NCI-H510A (cell line): ENCODE data around the gene PBLD.
"Not testable (repeated sequence)": the region's sequence is repeated elsewhere in the genome, so short reads cannot be mapped to it uniquely, and the experiment has no call there.

Experiments used
- DNase-seq: peaks from one replicate; lab custom pipeline; 2025; lab: John Stamatoyannopoulos, UW

PBLD gene

DNA sequence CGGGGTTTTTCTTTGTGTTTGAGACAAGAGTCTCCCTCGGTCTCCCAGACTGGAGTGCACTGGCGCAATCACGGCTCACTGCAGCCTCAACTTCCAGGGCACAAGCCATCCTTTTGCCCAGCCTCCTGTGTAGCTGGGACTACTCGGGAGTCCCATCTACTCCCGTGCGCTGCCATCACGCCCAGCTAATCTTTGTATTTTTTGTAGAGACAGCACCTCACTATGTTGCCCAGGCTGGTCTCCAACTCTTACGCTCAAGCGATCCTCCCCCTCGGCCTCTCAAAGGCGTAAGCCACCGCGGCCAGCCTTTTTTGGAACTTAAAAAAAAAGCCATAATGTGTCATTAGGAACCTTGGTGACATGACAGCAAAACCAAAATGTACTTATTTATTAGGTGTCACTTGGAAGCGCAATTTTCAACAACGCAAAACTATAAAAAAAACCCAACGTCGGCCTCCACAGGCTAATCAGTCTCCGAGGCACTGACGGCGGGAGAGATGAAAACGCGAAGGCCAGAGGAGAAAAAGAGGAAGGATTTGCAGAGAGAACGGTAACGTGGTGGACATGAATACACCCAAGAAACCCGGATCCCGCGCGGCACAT lies 1.8 kb downstream of the PBLD start:
- DNase-seq, result peak; percentile 15

DNA sequence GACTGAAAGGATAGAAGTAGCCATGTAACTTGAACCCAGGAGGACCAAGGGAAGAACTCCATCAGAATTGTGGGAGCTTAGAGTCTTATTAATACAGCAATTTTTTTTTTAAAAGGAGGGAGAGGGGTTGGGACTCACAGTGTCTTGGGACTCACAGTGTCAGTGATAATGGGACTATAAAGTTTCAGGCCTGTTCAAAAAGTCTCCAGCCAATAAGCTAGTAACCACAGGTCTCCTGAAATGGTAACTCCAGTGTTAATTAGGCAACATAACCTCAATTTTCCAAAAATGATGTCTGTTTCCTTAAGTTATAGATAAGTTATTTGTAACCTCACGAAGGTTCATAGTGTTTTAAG lies 3.2 kb downstream of the PBLD start:
- DNase-seq, result no peak

DNA sequence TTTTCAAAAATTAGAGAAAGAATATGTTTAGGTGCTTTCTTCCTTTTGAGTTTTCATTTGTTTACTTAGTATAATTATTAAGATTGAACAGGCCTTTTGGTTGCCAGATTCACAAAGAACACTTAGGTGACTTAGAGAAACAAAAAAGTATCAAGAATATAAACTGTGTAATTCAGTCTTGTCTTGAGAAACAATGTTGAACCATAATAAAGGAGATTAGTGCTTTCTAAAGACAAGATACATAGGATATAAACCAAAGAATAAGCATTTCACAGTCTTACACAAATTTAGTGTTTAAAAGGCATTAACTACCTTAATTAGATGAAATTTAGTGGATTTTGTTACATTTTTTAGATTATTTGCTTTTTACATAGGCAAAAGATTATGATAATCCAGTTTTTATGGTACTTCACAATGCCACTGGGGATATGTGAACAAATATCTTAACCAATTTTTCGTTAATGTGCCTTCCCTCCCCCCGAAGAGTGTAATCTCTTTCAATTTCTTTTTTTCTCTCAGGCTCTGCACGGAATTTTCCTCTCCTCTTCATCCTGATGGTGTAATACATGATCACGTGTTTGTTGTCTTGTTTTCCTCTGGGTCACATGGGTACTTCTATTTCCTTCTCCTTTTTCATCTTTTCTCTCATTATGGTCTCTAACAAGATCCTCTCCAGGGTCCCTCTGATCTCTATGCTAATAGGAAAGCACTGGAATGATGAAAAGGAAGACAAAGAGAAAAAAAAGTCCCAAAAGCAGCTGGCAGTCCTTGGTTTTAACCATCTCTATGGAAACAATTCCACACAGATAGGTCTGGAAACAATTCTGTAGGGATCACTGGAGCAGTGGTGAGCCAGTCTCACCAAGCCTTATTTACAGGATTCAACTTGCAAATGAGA lies 4.6 kb downstream of the PBLD start:
- no peak for DNase-seq

DNA sequence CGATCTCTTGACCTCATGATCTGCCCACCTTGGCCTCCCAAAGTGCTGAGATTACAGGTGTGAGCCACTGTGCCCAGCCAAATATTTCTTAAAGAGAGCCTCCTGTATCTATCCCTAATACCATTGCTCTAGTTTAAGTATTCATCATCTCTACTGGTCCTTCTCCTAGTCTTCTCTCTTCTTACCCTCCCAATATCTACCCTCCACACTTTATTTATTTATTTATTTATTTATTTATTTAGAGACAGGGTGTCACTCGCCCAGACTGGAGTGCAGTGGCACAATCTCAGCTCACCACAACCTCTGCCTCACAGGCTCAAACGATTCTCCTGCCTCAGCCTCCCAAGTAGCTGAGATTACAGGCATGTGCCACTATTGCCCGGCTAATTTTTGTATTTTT lies 8.3 kb downstream of the PBLD start:
- DNase-seq, result not testable (repeated sequence)

DNA sequence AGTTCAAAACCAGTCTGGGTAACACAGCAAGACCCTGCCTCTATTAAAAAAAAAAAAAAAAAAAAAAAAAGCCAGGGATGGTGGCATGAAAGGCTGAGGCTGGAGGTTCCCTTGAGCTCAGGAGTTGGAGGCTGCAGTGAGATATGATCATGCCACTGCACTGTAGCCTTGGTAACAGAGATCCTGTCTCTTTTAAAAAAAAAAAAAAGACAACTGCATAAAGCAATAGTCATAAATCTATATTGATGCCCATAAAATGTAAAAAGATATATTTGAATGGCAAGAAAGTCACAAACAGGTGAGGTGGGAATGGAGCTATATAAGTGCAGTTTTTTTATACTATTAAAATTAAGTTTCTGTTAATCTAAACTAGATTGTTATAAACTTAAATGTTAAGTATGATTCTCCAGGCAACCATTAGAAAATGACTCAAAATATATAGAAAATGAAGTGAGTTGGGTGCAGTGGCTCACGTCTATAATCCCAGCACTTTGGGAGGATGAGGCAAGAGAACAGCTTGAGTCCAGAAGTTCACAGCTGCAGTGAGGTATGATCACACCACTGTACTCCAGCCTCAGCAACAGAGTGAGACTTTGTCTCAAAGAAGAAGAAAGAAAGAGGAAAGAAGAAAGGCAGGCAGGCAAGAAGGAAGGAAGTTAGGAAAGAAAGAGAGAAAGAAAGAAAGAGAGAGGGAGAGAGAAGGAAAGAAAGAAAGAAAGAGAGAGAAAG lies 14.2 kb downstream of the PBLD start:
- no peak for DNase-seq

DNA sequence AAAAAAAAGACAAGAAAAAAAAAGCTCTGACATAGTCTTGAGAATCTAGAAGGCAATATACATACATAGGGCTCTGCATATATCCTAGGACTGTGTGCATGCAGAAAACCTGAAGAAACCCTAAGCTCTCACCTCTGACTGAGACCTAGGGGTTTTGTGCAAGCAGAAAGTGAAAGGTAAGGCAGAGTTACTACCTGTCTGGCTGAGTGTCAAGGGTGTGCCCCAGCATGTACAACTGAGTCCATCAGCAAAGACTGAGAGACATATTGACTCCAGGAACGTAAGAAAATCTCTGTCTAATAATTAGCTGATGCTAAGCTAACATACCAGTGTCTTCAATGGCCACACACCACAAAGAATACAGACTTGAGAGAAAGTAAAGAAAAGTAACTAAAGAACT lies 17.1 kb downstream of the PBLD start:
- DNase-seq, result no peak

DNA sequence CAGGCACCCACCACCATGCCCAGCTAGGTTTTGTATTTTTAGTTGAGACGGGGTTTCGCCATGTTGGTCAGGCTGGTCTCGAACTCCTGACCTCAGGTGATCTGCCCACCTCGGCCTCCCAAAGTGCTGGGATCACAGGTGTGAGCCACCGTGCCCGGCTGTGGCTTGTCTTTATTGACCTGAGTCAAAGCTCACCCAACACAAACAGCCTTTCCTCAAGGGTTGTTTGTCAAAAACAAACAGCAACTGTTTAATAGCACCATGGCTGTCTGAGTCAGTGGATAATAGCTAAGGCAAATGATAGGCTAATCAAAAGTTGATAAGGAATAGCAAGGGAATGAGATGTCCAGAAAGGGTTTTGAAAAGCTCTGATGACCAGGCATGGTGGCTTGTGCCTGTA lies 17.8 kb downstream of the PBLD start:
- not testable (repeated sequence) for DNase-seq

DNA sequence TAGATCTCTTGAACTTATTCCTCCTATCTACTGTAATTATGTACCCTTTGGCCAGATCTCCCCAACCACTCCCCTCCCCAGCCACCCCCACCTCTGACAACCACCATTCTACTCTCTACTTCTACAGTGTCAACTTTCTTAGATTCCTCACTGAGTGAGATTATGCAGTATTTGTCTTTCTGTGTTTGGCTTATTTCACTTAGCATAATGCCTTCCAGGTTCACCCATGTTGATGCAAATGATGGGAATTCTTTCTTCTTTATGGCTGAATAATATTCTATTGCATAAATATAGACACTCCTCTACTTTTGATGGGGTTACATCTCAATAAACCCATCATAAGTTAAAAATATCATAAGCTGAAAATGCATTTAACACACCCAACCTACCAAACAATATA lies 22.2 kb downstream of the PBLD start:
- DNase-seq, result no peak

DNA sequence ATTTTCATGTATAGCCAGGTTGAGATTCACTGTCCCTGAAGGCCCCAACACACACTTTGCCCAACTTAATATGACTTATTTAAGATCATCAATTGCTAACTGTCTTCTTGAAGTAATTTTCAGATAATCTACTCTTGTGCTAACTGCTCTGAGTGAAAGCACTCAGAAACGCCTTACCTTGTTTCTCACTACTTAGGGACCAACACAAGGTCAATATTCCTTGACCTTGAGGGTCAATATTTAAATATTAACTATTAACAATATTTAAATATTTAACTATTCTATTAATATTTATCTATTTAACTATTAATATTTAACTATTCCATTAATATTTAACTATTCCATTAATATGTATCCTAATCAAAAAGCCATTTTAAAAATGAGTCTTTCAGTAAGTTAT lies 26.9 kb downstream of the PBLD start:
- no peak for DNase-seq

DNA sequence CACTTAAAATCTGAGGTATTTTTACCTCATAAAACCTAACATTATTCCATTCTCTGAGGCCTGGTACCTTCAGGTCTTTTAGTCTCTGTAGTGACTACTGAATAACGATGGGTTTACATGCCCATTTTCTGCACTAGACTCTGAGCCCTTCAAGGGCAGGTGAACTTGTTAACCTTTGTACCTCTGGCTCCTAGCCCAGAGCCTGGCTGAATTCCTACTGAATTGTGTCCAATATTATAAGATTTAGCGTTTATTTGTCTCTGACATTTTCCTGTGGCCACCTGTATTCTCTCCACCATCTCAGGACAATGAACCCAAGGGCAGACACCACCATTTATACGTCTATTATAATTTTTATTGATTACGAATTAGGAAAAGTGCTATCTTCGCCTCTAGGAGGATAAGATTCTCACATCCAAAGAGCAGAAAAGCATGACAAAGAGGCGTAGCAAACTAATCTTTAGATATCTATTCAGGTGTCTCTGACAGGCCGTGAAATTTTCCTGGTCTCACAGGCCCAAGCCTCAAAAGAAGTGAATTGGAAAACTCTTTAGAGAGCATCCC lies 28.8 kb downstream of the PBLD start:
- no peak for DNase-seq

DNA sequence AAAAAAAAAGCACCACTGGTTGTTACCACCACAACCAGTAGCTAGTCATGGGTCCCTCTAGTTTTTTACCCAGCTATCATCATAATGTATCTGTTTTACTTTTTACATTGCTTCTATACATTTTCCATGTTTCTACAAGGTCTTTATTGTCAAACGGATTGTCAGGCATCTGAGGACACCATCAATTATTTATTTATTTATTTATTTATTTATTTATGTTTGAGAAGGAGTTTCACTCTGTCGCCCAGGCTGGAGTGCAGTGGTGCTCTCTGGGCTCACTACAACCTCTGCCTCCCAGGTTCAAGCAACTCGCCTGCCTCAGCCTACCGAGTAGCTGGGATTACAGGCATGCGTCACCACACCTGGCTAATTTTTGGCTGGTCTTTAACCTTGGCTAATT lies 29.9 kb downstream of the PBLD start:
- DNase-seq, result no peak

DNA sequence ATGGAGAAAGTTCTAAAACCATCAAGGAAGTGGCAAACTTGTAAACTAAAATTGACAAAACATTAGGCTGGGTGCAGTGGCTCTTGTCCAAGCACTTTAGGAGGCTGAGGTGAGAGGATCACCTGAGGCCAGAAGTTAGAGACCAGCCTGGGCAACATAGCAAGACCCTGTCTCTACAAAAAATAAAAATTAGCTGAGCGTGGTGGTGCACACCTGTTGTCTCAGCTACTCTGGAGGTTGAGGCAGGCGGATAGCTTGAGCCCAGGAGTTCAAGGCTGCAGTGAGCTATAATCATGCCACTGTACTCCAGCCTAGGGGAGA lies 30.3 kb downstream of the PBLD start:
- no peak for DNase-seq

DNA sequence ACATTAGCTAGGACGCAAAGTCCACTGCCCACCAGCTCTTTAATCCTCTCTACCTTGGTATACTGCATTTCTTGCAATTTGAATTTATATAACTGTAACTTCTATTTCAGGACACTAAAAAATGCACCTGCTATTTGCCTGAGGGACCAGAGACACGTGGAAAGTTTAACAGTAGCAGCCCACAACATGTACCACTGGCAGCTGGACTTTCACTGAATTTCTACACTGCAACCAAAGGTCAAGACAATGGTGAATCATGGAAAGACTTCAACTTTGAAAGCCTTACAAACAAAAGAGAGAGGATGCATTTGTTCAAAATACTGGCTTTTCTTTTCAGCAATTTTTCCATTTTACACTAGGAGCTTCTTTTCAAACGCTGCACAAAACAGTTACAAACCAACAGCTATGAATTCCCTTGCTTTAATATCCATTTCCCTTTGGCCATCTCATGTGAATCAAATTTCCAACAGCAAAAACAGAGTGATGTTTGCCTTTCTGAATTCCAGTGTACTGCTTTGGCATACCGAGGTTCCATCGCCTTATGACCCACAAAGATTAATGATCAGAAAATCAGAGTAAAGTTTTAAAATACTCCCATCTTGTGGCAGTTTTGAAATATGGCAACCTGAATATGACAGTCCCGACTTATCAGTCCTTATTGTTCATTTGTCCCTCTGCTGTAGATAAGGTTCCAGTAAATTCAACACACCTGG lies 30.8 kb downstream of the PBLD start:
- DNase-seq, result no peak

DNA sequence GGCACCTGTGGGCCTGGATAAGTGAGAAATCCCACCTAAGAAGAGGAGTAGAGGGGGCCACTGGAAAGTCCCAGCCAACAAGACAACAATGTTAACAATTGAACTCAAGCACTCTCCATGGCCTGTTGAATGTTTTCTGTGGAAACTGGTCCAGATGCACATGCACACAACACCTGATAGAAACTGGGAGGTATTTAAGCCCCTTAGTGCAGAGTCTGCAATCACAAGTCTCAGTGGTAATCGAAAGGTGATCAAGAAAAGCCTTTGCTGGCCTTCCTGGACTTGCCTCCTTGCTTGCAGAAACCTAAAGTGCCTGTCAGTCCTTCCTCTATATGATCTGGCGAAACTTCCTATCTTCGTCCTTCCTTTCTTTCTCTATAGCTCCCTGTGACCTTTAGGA lies 31.4 kb downstream of the PBLD start:
- DNase-seq, result no peak

DNA sequence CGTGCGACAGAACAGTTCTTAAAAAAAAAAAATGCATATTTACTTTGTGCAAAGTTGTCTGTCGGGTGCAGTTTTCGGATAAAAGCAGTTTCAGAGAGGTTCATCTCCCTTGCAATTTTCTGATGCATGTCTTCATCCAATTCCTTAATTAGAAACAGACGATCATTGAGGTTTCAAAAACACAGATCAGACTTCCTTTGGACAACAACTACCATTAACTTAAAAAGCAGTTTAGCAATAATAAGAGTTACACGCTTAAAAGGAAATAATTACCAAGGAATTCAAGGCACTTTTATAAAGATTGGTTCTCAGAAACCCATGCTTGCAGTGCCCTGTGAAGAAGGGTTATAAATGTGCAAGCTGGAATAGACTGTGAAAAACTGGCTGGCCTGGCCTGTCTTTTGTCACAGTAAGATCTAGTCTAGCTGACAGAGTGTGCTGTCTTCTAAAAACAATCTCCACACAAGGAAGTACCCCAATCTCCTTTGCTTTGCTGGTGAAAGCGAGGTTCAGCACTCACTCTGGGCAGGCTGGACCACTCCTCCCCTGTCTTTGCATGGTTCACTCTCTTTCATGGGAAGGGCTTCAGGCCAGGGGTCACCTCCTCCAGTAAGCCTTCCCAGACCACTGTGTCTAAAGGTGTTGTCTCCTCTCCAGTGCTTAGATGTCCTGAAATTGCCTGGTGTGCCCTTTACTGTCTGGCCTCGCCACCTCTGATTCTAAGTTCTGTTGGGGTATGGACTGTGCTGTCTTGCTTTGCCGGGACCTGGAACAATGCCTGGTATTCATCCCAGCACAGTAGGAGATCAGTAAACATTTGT lies 35.7 kb downstream of the PBLD start:
- no peak for DNase-seq

DNA sequence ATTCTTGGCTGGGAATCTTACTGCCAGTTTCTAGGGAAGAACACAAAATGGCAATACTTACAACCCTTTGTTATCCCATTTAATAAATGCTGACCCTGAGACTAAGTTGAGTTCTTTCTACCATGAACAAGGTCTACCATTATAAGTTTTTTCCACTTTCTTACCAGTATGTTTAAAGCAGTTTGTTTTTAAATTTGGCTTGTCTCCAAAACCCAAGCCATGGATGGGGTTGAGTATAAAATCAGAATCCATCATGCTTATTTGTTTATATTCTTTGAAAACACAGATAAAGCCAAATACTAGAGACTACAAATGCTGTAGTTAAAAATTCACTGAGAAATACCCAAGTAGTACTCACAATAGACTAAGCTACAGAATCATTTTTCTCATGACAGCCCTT lies 42.0 kb downstream of the PBLD start:
- no peak for DNase-seq

DNA sequence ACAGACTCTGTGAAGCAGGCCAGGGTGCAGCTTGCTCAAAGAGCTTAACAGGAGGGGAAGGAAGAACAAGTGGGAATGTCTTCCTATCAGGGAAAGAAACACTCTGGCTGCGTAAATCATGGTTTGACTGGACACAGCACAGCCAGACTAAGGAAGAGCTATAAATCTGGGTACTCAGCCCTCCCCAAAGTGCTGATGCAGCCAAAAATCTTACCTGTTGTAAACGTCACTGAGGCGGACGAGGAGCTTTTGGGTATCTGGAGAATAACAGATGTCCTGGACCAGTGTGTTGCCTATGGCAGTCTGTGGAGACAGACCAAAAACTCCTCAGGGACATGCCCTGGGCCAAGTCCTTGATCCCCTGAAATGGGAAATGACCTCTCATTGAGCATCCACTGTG lies 44.0 kb downstream of the PBLD start:
- DNase-seq, result no peak

DNA sequence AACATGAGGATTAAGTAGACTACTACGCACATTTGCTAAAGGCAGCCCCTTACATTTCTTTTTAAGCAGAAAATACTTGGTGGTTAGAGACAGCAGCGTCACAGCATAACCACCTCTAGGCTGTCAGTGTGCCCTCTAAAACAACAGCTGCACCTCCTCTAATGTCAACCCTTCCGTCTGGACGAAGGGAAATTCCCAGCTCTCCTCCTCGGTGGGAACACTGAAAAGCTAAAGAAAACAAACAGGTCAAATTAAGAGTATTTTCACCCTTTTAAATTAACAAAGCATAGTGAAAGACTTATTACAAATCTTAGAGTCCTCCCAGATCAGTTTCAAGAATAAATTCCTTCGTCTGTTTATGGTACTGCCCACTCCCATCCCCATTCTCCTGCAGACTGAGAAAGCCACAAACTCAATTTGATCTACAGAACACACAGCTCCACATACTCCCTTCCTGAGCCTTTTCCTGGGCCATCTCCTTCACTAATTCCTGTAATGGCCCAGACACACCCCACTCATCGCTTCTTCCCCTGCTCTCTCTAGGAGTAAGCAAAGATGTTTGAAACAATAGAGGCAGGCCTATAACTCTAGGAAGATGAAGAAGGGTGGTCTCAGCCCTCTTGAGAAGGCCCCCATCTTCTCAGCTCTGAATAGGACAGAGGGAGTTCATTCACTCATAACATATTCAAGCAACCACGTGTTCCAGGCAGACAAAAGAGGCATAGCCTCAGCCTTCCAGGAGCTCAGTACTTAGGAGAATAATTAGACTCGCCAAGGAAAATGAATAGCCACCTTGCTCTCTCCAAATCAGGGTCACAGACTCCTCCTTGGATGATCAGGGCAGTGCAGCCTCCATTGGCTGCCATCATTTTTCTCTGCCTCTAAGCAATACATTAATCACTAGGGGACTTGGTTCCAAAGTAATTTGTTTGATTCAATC lies 48.4 kb downstream of the PBLD start:
- DNase-seq, result no peak

DNA sequence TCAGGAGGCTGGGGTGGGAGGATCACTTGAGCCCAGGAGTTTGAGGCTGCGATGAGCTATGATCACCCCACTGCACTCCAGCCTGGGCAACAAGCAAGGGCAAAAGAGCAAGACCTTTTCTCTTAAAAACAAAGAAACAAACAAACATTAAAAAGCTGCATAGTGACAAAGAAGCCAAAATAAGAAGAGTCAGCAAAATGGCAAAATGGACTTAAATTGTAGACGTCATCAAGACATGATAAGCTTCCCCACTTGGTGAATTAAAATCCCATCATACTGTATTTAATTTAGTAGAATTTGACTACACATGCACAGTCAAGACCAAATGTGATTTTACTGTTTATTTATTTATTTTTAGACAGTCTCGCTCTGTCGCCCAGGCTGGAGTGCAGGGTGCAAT lies 52.0 kb downstream of the PBLD start:
- DNase-seq, result no peak
